Measurements from ENCODE around the gene COMMD6.

DNA sequence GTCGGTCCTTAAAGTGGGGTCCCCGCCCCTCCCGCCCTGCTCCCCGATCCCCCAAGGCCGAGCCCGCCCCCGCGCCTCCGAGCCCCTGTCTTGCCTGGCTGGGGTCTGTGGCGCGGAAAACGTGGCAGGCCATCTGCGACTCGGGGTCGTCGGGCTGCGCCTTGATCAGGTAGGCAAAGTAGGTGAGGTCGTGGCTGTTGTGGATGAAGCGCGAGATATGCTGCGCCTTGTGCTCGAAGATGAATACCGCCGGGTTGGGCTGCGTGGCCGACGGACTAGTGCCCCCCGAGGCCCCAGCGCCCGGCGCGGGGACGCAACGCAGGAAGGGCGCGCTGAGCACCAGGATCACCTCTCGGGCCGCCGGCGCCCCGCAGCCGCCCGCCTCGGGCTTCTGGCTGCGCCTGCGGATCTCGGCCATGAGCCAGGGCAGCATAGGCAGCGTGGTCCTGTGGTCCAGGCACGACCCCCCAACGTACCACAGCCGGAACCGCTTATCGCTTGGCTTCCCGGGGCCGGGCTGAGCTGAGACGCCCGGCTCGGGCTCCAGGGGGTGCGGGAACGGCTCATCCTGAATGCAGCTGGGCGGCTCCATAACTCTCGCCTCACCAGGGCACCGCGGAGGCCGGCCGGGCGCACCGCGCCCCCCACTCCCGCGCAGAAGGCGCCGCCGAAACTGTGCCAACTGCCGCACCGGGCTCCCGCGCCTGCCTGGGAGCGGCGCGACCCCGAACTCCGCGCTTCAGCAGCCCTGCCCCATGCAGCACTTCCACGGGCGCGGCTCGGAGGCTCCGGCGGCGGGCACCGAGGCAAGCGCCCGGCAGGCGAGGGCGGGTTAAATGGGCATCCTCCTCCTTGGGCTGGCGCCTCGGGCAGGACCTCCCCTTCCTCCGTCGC is 56.2 kb downstream of the COMMD6 start:
- no peak for TF ChIP-seq TAF1 (IDR thresholded peaks at IDR 0.05; ENCODE audit: borderline replicate concordance, low read depth, low read length)
- no peak for TF ChIP-seq POLR2AphosphoS5 (IDR thresholded peaks at IDR 0.05; ENCODE audit: low read depth, low read length)
- no peak for TF ChIP-seq POLR2A (IDR thresholded peaks at IDR 0.05; ENCODE audit: low read depth, low read length)

Data from GM12892 (cell line).